ENCODE results near the gene MANEAL. TPM values are rescaled to one million over a fixed set of nuclear protein-coding genes. Genes with fewer than 3 reads are reported as not detected.

MANEAL gene
- total and polyA plus RNA-seq, 2 of the 13 experiments (the other 11 are each of a cell fraction or from before 2014, with no cell fraction given): 20.8 to 26.4 TPM

- no peak for TF ChIP-seq AHDC1 (CRISPR knock-in tag; IDR thresholded peaks at IDR 0.05; ENCODE audit: borderline replicate concordance)
- no peak for TF ChIP-seq HMGXB3 (CRISPR knock-in tag; IDR thresholded peaks at IDR 0.05; ENCODE audit: borderline replicate concordance)
- TF ChIP-seq E2F5 (CRISPR knock-in tag; conservative IDR thresholded peaks at IDR 0.05): peak; percentile 39; the same call in 1 of the 2 replicates
- TF ChIP-seq IRX3 (CRISPR knock-in tag; IDR thresholded peaks at IDR 0.05; ENCODE audit: borderline replicate concordance, low read depth): peak; percentile 26; the same call in 1 of the 2 replicates
- TF ChIP-seq ZNF558 (CRISPR knock-in tag; IDR thresholded peaks at IDR 0.05; ENCODE audit: borderline replicate concordance): no peak
- no peak for TF ChIP-seq ZNF124 (CRISPR knock-in tag; IDR thresholded peaks at IDR 0.05)
- no peak for TF ChIP-seq FIP1L1 (IDR thresholded peaks at IDR 0.05; ENCODE audit: borderline replicate concordance, insufficient read depth, low read depth, low read length)
- TF ChIP-seq SCMH1 (CRISPR knock-in tag; IDR thresholded peaks at IDR 0.05; ENCODE audit: borderline replicate concordance): no peak
- TF ChIP-seq ATF4 (CRISPR knock-in tag; IDR thresholded peaks at IDR 0.05): peak in 1 of 2 experiments; percentile 39; a peak in 1 of 4 replicates
- peak; percentile 63; the same call in 1 of the 2 replicates for TF ChIP-seq RFXAP (CRISPR knock-in tag; IDR thresholded peaks at IDR 0.05; ENCODE audit: borderline replicate concordance)
- peak; percentile 76; the same call in 1 of the 2 replicates for TF ChIP-seq ZSCAN20 (CRISPR knock-in tag; IDR thresholded peaks at IDR 0.05; ENCODE audit: borderline replicate concordance)
- TF ChIP-seq ZKSCAN1 (IDR thresholded peaks at IDR 0.05; ENCODE audit: low read length): no peak
- TF ChIP-seq SYNCRIP (IDR thresholded peaks at IDR 0.05; ENCODE audit: insufficient read depth, low read depth, low read length): no peak
- TF ChIP-seq RARA (CRISPR knock-in tag; IDR thresholded peaks at IDR 0.05): no peak
- no peak for TF ChIP-seq SATB2 (CRISPR knock-in tag; IDR thresholded peaks at IDR 0.05)
Measured at GRCh38 chr1:37793773-37794371, at the start of gene MANEAL (continued).

Data from HepG2 (cell line).